SK-N-SH (cell line): Measurements from ENCODE around the gene SYT1. TPM values are rescaled to one million over a fixed set of nuclear protein-coding genes. Genes with fewer than 3 reads are reported as not detected.
A peak's percentile ranks its signal among the peaks of the same experiment; 100 is the strongest.

Experiments used
- CTCF ChIA-PET: fragments of 300-600, 350-600 bp; formaldehyde crosslinking; extraction: SDS; loops from one replicate; lab custom pipeline; 2021; lab: Yijun Ruan, JAX
- POLR2A ChIA-PET: fragments of 350-600 bp; sonication (Branson Sonifier 250); formaldehyde crosslinking; extraction: SDS; loops from one replicate; lab custom pipeline; 2020; ENCODE audit warnings: antibody characterized with exemption, inconsistent platforms; lab: Yijun Ruan, JAX
- DNase-seq: peaks from one replicate; pipeline ENCODE4 v3.0.0; 2012
- H2AFZ ChIP-seq: fragments of 200-600 bp; sonication (generic); 2 replicates; pipeline ENCODE4 v1.8.1; 2016; ENCODE audit warnings: antibody characterized with exemption, mild to moderate bottlenecking, low read depth
- H3F3A ChIP-seq: fragments of 200-600 bp; sonication (generic); replicated peaks from 2 replicates; pipeline ENCODE3; 2016; ENCODE audit warnings: antibody characterized with exemption, mild to moderate bottlenecking; ENCODE audit not compliant: insufficient read depth
- H3K27ac ChIP-seq, 2 experiments: fragments of 200-500 bp in 1 of 2; fragments of 200-600 bp in 1 of 2; sonication (Bioruptor generic) in 1 of 2; sonication (generic), shearing (Covaris generic) in 1 of 2; 2 replicates each; pipeline versions ENCODE4 v1.5.1 to v1.6.1; 2014 to 2016; ENCODE audit warnings: low read depth in 2 of 2, inconsistent platforms in 1 of 2, low read length in 1 of 2, mild to moderate bottlenecking in 1 of 2, mixed read lengths in 1 of 2
- H3K27me3 ChIP-seq: fragments of 200-600 bp; sonication (generic), shearing (Covaris generic); 2 replicates; pipeline ENCODE4 v1.6.1; 2016; ENCODE audit warnings: mixed run types; ENCODE audit not compliant: insufficient read depth
- H3K36me3 ChIP-seq, 2 experiments: fragments of 200-500 bp in 1 of 2; fragments of 200-600 bp in 1 of 2; sonication (Bioruptor generic) in 1 of 2; sonication (generic) in 1 of 2; replicated peaks in 1 of 2; 2 replicates each; pipeline versions ENCODE3 to v1.5.1; 2014 to 2016; ENCODE audit warnings: low read length in 1 of 2, mild to moderate bottlenecking in 1 of 2; ENCODE audit not compliant: insufficient read depth in 2 of 2, control insufficient read depth in 1 of 2
- H3K4me1 ChIP-seq, 2 experiments: fragments of 200-500 bp in 1 of 2; fragments of 200-600 bp in 1 of 2; sonication (Bioruptor generic) in 1 of 2; sonication (generic), shearing (Covaris generic) in 1 of 2; 2 replicates each; pipeline versions ENCODE4 v1.5.1 to v1.6.1; 2014 to 2016; ENCODE audit warnings: low read depth in 1 of 2, low read length in 1 of 2, mixed run types in 1 of 2; ENCODE audit not compliant: insufficient read depth in 2 of 2, control insufficient read depth in 1 of 2
- H3K4me2 ChIP-seq: fragments of 200-600 bp; sonication (generic), shearing (Covaris generic); 2 replicates; pipeline ENCODE4 v1.6.1; 2017; ENCODE audit warnings: mixed run types
- H3K4me3 ChIP-seq, 2 experiments: fragments of 200-500 bp in 1 of 2; fragments of 200-600 bp in 1 of 2; sonication (Bioruptor generic) in 1 of 2; sonication (generic), shearing (Covaris generic) in 1 of 2; 2 replicates each; pipeline versions ENCODE4 v1.5.1 to v1.8.1; 2014 to 2016; ENCODE audit warnings: low read depth in 2 of 2, inconsistent platforms in 1 of 2, low read length in 1 of 2, mild to moderate bottlenecking in 1 of 2, mixed read lengths in 1 of 2, moderate library complexity in 1 of 2
- H3K79me2 ChIP-seq: fragments of 200-600 bp; sonication (generic); 2 replicates; pipeline ENCODE4 v1.8.1; 2017; ENCODE audit warnings: mild to moderate bottlenecking; ENCODE audit not compliant: insufficient read depth
- H3K9ac ChIP-seq: fragments of 200-600 bp; sonication (generic); 2 replicates; pipeline ENCODE4 v1.6.1; 2017; ENCODE audit warnings: mixed run types
- H3K9me2 ChIP-seq: fragments of 200-600 bp; sonication (generic); 2 replicates; pipeline ENCODE4 v1.6.1; 2017; ENCODE audit warnings: mixed run types
- H3K9me3 ChIP-seq: fragments of 200-600 bp; sonication (generic); 2 replicates; pipeline ENCODE4 v1.6.1; 2017; ENCODE audit warnings: mixed run types, mild to moderate bottlenecking, moderate library complexity
- H4K20me1 ChIP-seq: fragments of 200-600 bp; sonication (generic); 2 replicates; pipeline ENCODE4 v1.6.1; 2017; ENCODE audit warnings: mild to moderate bottlenecking, mixed run types; ENCODE audit not compliant: insufficient read depth
- CHD2 ChIP-seq: fragments of 150-350 bp; IDR thresholded peaks from 2 replicates; pipeline ENCODE4 v1.6.1; 2018; ENCODE audit warnings: low read length; ENCODE audit not compliant: partially characterized antibody
- EP300 ChIP-seq, 2 experiments: IDR thresholded peaks; 2 replicates each; pipeline versions ENCODE4 v1.4.0 to v1.6.1; 2012; ENCODE audit warnings: borderline replicate concordance in 1 of 2, low read depth in 1 of 2, low read length in 1 of 2
- FOSL2 ChIP-seq: IDR thresholded peaks from 2 replicates; pipeline ENCODE4 v1.4.0; 2012; ENCODE audit warnings: low read depth, mild to moderate bottlenecking, moderate library complexity, borderline replicate concordance
- FOXJ3 ChIP-seq: sonication (generic); formaldehyde crosslinking; IDR thresholded peaks from 2 replicates; pipeline ENCODE4 v1.5.1; 2020; ENCODE audit warnings: mild to moderate bottlenecking, missing genetic modification reagents
- FOXM1 ChIP-seq: IDR thresholded peaks from 2 replicates; pipeline ENCODE4 v1.4.0; 2012; ENCODE audit warnings: low read depth, mild to moderate bottlenecking
- GABPA ChIP-seq: IDR thresholded peaks from 2 replicates; pipeline ENCODE4 v1.4.0; 2012; ENCODE audit warnings: low read depth, mild to moderate bottlenecking
- JUND ChIP-seq: IDR thresholded peaks from 2 replicates; pipeline ENCODE4 v1.4.0; 2012
- MAX ChIP-seq: IDR thresholded peaks from 2 replicates; pipeline ENCODE4 v1.4.0; 2012; ENCODE audit warnings: low read depth
- MXI1 ChIP-seq: IDR thresholded peaks from 2 replicates; pipeline ENCODE4 v1.6.1; 2012; ENCODE audit warnings: mild to moderate bottlenecking, low read depth, low read length, improper control_type of control experiment
- NFIC ChIP-seq: IDR thresholded peaks from 2 replicates; pipeline ENCODE4 v1.4.0; 2012; ENCODE audit warnings: borderline replicate concordance
- NRF1 ChIP-seq: IDR thresholded peaks from 2 replicates; pipeline ENCODE4 v1.6.1; 2012; ENCODE audit warnings: low read depth, mild to moderate bottlenecking, low read length
- POLR2AphosphoS5 ChIP-seq: IDR thresholded peaks from 2 replicates; pipeline ENCODE4 v1.6.1; 2012; ENCODE audit warnings: low read depth, low read length
- RXRA ChIP-seq: IDR thresholded peaks from 2 replicates; pipeline ENCODE4 v1.4.0; 2012; ENCODE audit warnings: low read depth, mild to moderate bottlenecking, borderline replicate concordance
- SIN3A ChIP-seq: IDR thresholded peaks from 2 replicates; pipeline ENCODE4 v1.6.1; 2012; ENCODE audit warnings: low read depth, mild to moderate bottlenecking, low read length, moderate library complexity, borderline replicate concordance
- SMC3 ChIP-seq: IDR thresholded peaks from 2 replicates; pipeline ENCODE4 v1.6.1; 2012; ENCODE audit warnings: low read depth, low read length, improper control_type of control experiment
- TAF1 ChIP-seq: IDR thresholded peaks from 2 replicates; pipeline ENCODE4 v1.6.1; 2012; ENCODE audit warnings: low read depth, mild to moderate bottlenecking, low read length, moderate library complexity, borderline replicate concordance
- TCF12 ChIP-seq: IDR thresholded peaks from 2 replicates; pipeline ENCODE4 v1.4.0; 2012
- TEAD4 ChIP-seq: IDR thresholded peaks from 2 replicates; pipeline ENCODE4 v1.4.0; 2012; ENCODE audit warnings: mild to moderate bottlenecking, borderline replicate concordance; ENCODE audit not compliant: insufficient read depth
- YY1 ChIP-seq: IDR thresholded peaks from 2 replicates; pipeline ENCODE4 v1.4.0; 2012; ENCODE audit warnings: low read depth, mild to moderate bottlenecking
- WGBS: methylation state at CpG from one replicate; pipeline ENCODE4 v1.1.6; 2017; ENCODE audit warnings: low lambda C conversion rate; 5-methylcytosine and 5-hydroxymethylcytosine counted together
- polyA plus RNA-seq, 3 experiments: library from polyadenylated mRNA; depleted of rRNA; stranded (reverse); fragments of >200 nt; gene quantifications; 2 replicates each; pipeline ENCODE4 v1.2.3, GENCODE V29; 2012
- TF ChIP-seq, protein P1 (sequence below): fragments of 150-350 bp; IDR thresholded peaks from 2 replicates; pipeline ENCODE4 v1.6.1; 2016; ENCODE audit warnings: mild to moderate bottlenecking, low read depth, low read length
- TF ChIP-seq, protein P2 (sequence below): fragments of 150-350 bp; IDR thresholded peaks from 2 replicates; pipeline ENCODE4 v1.6.1; 2017; ENCODE audit warnings: antibody characterized with exemption, low read length, low read depth, borderline replicate concordance
- TF ChIP-seq, protein P3 (sequence below): IDR thresholded peaks from 2 replicates; pipeline ENCODE4 v1.4.0; 2012; ENCODE audit warnings: low read depth, borderline replicate concordance

Gene SYT1
- polyA plus RNA-seq, 1 of the 3 experiments (the other 2 are of a cell fraction): 12.7 TPM

GRCh38 chr12:78885466-78885865, 20.9 kb downstream of the SYT1 start:
- no peaks in the 10 kb centered on the region for H3K9me2 ChIP-seq
- no peaks in the 10 kb centered on the region for H3K9me3 ChIP-seq
- no peak overlapping the region for H3K9ac ChIP-seq
- ChIA-PET POLR2A (no interaction called here), CTCF (no interaction called here)
- no peak overlapping the region for H3K4me2 ChIP-seq
- H4K20me1 ChIP-seq: no peaks in the 10 kb centered on the region
- 93% methylated on average over 2 of the region's 2 CpGs for WGBS
- H3K27ac ChIP-seq: peak overlapping the region in 1 of 2 experiments; percentile 88; a peak in 1 of 4 replicates
- H3K79me2 ChIP-seq: peaks cover 28% of the 10 kb centered on the region
- no peak overlapping the region for H3K4me3 ChIP-seq
- peaks cover 2 to 32% of the 10 kb centered on the region in 2 experiments for H3K4me1 ChIP-seq
- no peaks in the 10 kb centered on the region for H3K27me3 ChIP-seq
- peaks cover 32% of the 10 kb centered on the region for H3F3A ChIP-seq
- TF ChIP-seq, protein P1, sequence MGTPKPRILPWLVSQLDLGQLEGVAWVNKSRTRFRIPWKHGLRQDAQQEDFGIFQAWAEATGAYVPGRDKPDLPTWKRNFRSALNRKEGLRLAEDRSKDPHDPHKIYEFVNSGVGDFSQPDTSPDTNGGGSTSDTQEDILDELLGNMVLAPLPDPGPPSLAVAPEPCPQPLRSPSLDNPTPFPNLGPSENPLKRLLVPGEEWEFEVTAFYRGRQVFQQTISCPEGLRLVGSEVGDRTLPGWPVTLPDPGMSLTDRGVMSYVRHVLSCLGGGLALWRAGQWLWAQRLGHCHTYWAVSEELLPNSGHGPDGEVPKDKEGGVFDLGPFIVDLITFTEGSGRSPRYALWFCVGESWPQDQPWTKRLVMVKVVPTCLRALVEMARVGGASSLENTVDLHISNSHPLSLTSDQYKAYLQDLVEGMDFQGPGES: no peak
- TF ChIP-seq RXRA: no peak
- no peak overlapping the region for H2AFZ ChIP-seq
- H3K36me3 ChIP-seq: peaks cover 0 to 10% of the 10 kb centered on the region in 2 experiments
- DNase-seq: no peak

- H3K4me2 ChIP-seq: peak overlapping the region; percentile 67
- no peaks in the 10 kb centered on the region for H3K9me3 ChIP-seq
- H4K20me1 ChIP-seq: no peaks in the 10 kb centered on the region
- WGBS: 32% methylated on average over 7 of the region's 7 CpGs
- peak overlapping the region; percentile 59; the same call in 1 of the 2 replicates for H3K9ac ChIP-seq
- ChIA-PET POLR2A (no interaction called here), CTCF (interaction anchor here (0.6 kb wide), 1 partner anchor 20 kb away, joined by 3 read pairs; no protein-coding TSS in a partner anchor)
- peaks cover 5 to 27% of the 10 kb centered on the region in 2 experiments for H3K4me1 ChIP-seq
- peak overlapping the region; percentile 57 for H2AFZ ChIP-seq
- peak overlapping the region; percentile 21 to 25; a peak in 2 of 4 replicates for H3K4me3 ChIP-seq
- H3K9me2 ChIP-seq: no peaks in the 10 kb centered on the region
- DNase-seq: no peak
- H3F3A ChIP-seq: peaks cover 18% of the 10 kb centered on the region
- peaks cover 0 to 10% of the 10 kb centered on the region in 2 experiments for H3K36me3 ChIP-seq
- H3K27me3 ChIP-seq: no peaks in the 10 kb centered on the region
- H3K79me2 ChIP-seq: peaks cover 31% of the 10 kb centered on the region
- peak overlapping the region; percentile 43 to 88; a peak in 3 of 4 replicates for H3K27ac ChIP-seq
- TF ChIP-seq, protein P1: no peak
- no peak for TF ChIP-seq TEAD4
- no peak for TF ChIP-seq SMC3
- TF ChIP-seq CHD2: no peak
- TF ChIP-seq FOXJ3 (CRISPR knock-in tag): no peak
- peak; percentile 87 for TF ChIP-seq FOSL2
- TF ChIP-seq SIN3A: no peak
- TF ChIP-seq NRF1: no peak
- no peak; the same call in 1 of the 2 replicates for TF ChIP-seq RXRA
- TF ChIP-seq MXI1: no peak
- peak in 1 of 2 experiments; percentile 38; a peak in 1 of 4 replicates for TF ChIP-seq EP300 (IDR thresholded peaks at IDR 0.05; ENCODE audit: borderline replicate concordance in 1 of 2, low read depth in 1 of 2, low read length in 1 of 2)
- no peak for TF ChIP-seq GABPA
- peak; percentile 10; the same call in 1 of the 2 replicates for TF ChIP-seq NFIC
- no peak; the same call in 1 of the 2 replicates for TF ChIP-seq MAX
- TF ChIP-seq POLR2AphosphoS5: peak; percentile 44; the same call in 1 of the 2 replicates
- TF ChIP-seq, protein P2, sequence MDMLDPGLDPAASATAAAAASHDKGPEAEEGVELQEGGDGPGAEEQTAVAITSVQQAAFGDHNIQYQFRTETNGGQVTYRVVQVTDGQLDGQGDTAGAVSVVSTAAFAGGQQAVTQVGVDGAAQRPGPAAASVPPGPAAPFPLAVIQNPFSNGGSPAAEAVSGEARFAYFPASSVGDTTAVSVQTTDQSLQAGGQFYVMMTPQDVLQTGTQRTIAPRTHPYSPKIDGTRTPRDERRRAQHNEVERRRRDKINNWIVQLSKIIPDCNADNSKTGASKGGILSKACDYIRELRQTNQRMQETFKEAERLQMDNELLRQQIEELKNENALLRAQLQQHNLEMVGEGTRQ: no peak
- no peak for TF ChIP-seq TAF1
- TF ChIP-seq, protein P3, sequence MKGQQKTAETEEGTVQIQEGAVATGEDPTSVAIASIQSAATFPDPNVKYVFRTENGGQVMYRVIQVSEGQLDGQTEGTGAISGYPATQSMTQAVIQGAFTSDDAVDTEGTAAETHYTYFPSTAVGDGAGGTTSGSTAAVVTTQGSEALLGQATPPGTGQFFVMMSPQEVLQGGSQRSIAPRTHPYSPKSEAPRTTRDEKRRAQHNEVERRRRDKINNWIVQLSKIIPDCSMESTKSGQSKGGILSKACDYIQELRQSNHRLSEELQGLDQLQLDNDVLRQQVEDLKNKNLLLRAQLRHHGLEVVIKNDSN: no peak
- peak; percentile 76 for TF ChIP-seq TCF12
- no peak for TF ChIP-seq FOXM1
- no peak for TF ChIP-seq YY1
- TF ChIP-seq JUND: peak; percentile 74
These were observed 22.3 kb downstream of the SYT1 start for GRCh38 chr12:78886719-78887407.
